Measurements from ENCODE around the gene RAB6B.

The RAB6B gene

DNA sequence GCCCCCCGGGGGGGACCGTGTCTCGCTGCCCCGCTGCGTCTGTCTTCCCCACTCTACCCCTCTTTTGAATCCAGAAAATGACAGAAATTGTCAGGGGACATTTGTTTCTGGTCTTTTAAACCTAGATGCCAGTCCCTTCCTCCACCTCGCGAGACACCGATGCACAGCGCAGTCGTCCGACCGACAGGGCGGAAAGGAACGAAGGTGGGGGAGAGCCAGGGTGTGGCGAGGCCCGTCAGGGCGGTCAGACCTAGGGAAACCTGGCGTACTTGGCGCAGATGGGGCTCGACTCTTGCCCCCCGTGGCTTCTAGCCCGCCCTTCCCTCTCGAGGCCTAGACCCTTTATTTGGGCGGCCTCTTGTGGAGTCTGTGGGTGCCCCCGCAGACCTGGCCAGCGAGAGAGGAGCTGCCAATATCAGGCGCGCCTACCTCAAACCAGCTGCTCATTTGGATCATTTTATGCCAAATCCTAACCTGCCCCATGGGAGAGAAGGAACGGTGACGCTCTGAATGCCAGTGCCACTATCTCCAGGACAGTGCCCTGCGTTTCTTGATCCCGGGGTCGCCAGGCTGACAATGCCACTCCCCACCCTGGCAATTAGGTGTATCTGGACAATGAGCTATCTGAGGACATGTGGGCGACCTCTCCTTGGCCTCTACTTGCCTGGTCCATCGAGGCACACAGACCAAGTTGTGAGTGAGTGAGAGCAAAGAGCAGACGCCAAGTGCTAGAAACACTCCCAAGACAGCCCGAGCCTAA is 500 bp upstream of the RAB6B start:
- Histone ChIP-seq H3K36me3 (ENCODE audit: control insufficient read depth, insufficient read depth, low read length) (no peaks in the 10 kb centered on the region), H3K4me3 (ENCODE audit: low read depth, low read length) (peak overlapping the region; percentile 83), H3K4me1 (peaks cover 20% of the 10 kb centered on the region), H3K9me3 (ENCODE audit: control insufficient read depth, low read length) (no peaks in the 10 kb centered on the region), H3K27ac (peak overlapping the region; percentile 64), H3K9ac (peak overlapping the region; percentile 65), H3K4me2 (ENCODE audit: low read length) (peak overlapping the region; percentile 93), H3K79me2 (peaks cover 13% of the 10 kb centered on the region), H2AFZ (peak overlapping the region; percentile 98), H3K27me3 (ENCODE audit: control insufficient read depth, insufficient read depth, low read length) (no peaks in the 10 kb centered on the region)
- TF ChIP-seq, protein P1, sequence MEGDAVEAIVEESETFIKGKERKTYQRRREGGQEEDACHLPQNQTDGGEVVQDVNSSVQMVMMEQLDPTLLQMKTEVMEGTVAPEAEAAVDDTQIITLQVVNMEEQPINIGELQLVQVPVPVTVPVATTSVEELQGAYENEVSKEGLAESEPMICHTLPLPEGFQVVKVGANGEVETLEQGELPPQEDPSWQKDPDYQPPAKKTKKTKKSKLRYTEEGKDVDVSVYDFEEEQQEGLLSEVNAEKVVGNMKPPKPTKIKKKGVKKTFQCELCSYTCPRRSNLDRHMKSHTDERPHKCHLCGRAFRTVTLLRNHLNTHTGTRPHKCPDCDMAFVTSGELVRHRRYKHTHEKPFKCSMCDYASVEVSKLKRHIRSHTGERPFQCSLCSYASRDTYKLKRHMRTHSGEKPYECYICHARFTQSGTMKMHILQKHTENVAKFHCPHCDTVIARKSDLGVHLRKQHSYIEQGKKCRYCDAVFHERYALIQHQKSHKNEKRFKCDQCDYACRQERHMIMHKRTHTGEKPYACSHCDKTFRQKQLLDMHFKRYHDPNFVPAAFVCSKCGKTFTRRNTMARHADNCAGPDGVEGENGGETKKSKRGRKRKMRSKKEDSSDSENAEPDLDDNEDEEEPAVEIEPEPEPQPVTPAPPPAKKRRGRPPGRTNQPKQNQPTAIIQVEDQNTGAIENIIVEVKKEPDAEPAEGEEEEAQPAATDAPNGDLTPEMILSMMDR (IDR thresholded peaks at IDR 0.05), result no peak

DNA sequence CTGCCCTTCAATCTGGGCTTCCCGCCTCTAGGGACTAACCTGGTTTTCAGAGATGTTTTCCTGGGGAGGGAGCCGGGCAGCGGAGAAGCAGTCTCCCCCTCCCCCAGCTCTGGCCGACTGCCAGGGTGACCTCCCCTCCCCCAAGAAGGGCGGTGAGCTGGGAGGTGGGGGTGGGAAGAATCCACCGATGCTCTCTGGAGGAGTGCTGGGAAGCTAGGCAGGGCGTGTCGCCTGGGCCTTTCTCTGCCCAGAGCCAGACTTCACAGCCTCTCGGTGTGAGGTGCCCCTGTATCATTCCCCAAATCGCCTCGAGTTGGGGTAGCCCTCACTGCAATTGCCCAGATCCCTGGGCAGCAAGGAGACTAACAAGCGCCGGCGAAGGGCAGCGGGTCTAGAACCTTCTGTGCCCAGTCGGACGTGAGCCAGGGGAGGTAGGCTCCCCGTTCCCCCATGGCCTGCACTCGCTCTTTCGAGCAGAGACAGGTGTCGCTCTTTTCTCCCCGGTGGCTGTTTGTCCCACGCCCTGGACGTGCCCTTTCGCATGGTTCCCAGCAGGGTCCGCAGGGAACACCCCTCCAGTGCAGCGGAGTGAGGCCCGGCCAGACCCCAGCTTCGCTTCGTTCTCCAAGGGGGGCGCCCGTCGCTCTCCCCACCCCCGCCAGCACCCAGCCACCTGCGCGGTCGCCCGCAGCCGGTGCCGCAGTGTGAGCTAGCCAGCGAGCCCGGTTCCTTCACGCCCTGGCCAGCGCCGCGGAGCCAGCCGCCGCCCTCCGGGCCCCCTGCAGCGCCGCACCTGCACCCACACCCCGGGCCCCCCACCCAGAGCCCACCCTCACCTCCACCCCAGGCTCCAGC is 1.1 kb downstream of the RAB6B start:
- H3K27ac ChIP-seq, result peak overlapping the region; percentile 3
- TF ChIP-seq, protein P1 (IDR thresholded peaks at IDR 0.05), result no peak

DNA sequence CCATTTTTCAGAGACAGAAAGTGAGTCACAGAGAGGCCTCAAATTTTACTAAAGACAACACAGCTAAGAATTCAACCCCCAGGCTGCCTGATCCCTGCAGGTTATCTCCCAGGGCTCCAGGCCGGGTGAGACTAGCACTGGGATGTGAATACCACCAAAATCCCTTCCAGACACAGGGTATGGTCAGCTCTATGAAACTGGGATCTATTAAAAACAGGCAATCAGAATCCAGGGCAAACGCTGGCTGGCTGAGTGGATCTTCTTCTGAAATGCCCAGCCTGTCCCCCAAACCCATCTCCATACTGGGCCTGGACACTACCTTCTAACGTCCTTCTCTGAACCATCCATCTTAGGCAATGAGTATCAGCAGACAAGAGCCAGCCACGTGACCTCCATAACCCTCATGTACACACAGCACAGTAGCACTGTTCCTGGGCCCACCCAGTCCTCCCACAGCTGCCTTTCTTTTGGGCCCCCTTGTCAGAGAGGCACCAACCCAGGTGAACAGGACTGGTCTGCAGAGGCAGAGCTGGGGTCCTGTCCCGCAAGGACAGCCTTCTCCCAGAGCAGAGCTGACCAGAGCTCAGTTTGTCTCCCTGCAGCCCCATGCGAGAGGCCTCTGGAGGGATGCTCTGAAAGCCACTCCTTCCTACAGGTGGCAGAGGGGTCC is 1.9 kb downstream of the RAB6B start:
- H3K27me3 ChIP-seq (ENCODE audit: control insufficient read depth, insufficient read depth, low read length), result no peaks in the 10 kb centered on the region
- TF ChIP-seq, protein P1 (IDR thresholded peaks at IDR 0.05), result no peak
- no peak overlapping the region for H3K4me3 ChIP-seq (ENCODE audit: low read depth, low read length)
- peaks cover 28% of the 10 kb centered on the region for H3K79me2 ChIP-seq
- no peaks in the 10 kb centered on the region for H3K9me3 ChIP-seq (ENCODE audit: control insufficient read depth, low read length)
- H3K27ac ChIP-seq, result no peak overlapping the region
- no peak overlapping the region for H3K4me2 ChIP-seq (ENCODE audit: low read length)
- H3K9ac ChIP-seq, result no peak overlapping the region
- no peaks in the 10 kb centered on the region for H3K36me3 ChIP-seq (ENCODE audit: control insufficient read depth, insufficient read depth, low read length)
- peaks cover 20% of the 10 kb centered on the region for H3K4me1 ChIP-seq
- no peak overlapping the region for H2AFZ ChIP-seq

More for the DNA sequence above, 1.1 kb downstream of the RAB6B start:
- no peak overlapping the region for H3K9ac ChIP-seq
- peaks cover 20% of the 10 kb centered on the region for H3K4me1 ChIP-seq
- peak overlapping the region; percentile 66 for H2AFZ ChIP-seq
- H3K4me2 ChIP-seq (ENCODE audit: low read length), result peak overlapping the region; percentile 93
- no peaks in the 10 kb centered on the region for H3K36me3 ChIP-seq (ENCODE audit: control insufficient read depth, insufficient read depth, low read length)
- peaks cover 26% of the 10 kb centered on the region for H3K79me2 ChIP-seq
- no peaks in the 10 kb centered on the region for H3K27me3 ChIP-seq (ENCODE audit: control insufficient read depth, insufficient read depth, low read length)
- H3K9me3 ChIP-seq (ENCODE audit: control insufficient read depth, low read length), result no peaks in the 10 kb centered on the region
- peak overlapping the region; percentile 83 for H3K4me3 ChIP-seq (ENCODE audit: low read depth, low read length)

DNA sequence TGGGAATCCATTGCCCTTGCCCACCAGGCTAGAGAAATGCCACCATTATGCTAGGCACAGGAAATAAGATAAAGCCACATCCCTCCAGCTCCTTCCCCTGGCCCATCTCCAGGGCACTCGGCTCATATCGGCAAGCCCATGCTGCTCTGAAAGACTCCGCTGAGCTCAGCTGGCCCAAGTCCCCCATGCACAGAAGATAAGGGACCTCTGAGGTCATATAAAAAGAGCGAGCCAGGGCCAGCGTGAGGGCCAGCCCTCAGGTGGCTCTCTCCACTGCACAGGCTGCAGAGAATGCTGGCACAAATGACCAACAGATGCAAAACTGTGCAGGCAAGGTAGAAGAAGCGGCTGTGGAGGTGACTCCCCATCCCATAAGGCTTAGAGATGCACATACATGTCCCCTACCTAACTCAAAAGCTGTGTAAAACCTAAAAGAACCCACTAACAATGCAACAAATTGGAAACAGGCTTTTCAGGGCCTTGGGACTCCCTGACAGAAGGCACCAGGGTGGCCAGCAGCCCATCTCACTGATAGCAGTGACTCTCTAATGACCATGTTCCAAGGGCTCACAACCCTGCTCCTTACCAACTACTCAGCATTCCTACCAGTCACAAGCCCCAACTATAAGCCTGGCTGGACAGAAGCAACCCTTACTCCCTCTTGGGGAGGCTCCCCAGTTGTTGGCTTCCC is 3.0 kb downstream of the RAB6B start:
- H3K79me2 ChIP-seq, result peaks cover 28% of the 10 kb centered on the region
- TF ChIP-seq, protein P1 (IDR thresholded peaks at IDR 0.05), result no peak
- H3K9ac ChIP-seq, result no peak overlapping the region
- no peaks in the 10 kb centered on the region for H3K36me3 ChIP-seq (ENCODE audit: control insufficient read depth, insufficient read depth, low read length)
- no peak overlapping the region for H3K4me3 ChIP-seq (ENCODE audit: low read depth, low read length)
- no peak overlapping the region for H3K4me2 ChIP-seq (ENCODE audit: low read length)
- H3K9me3 ChIP-seq (ENCODE audit: control insufficient read depth, low read length), result no peaks in the 10 kb centered on the region
- H3K27me3 ChIP-seq (ENCODE audit: control insufficient read depth, insufficient read depth, low read length), result no peaks in the 10 kb centered on the region
- H3K4me1 ChIP-seq, result peaks cover 20% of the 10 kb centered on the region
- H3K27ac ChIP-seq, result peak overlapping the region; percentile 30
- no peak overlapping the region for H2AFZ ChIP-seq

Data from parathyroid adenoma (tissue), 2 donors.